ENCODE results near the gene EEF1AKMT4.

Gene EEF1AKMT4

DNA sequence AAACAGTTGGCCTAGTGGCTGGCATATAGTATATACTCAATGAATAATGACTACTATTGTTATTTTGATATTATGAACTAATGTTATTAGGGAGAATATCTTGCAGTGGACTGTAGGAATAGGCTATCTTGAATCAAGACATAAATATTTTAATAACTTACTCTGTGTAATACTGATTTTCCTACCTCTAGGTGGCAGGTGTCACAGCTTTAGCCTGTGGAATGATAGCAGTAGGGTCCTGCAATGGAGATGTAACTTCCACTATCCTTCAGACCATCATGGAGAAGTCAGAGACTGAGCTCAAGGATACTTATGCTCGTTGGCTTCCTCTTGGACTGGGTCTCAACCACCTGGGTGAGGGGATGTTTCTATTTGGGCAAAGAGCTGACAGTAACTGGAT is 56.1 kb downstream of the EEF1AKMT4 start:
- no peak for DNase-seq

DNA sequence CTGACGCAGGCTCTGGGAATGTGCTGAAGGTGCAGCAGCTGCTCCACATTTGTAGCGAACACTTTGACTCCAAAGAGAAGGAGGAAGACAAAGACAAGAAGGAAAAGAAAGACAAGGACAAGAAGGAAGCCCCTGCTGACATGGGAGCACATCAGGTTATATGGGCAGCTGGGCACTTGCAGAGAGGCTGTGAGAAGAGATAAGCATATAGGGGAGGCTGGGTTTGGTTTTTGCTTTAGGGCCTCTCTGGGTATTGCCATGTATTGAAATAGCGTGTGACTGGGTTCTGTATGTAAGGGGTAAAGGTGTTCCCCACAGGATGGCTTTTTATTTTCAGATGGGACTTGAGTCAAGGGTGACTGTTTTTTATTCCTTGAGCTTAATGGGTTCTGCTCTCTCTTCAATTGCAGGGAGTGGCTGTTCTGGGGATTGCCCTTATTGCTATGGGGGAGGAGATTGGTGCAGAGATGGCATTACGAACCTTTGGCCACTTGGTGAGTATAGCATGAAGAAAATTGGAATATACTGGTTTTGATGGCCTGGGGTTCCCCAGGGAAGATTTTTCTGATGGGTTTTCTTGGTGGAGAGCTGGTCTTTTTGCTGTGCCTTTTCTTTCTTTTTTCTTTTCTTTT is 57.0 kb downstream of the EEF1AKMT4 start:
- DNase-seq: no peak

DNA sequence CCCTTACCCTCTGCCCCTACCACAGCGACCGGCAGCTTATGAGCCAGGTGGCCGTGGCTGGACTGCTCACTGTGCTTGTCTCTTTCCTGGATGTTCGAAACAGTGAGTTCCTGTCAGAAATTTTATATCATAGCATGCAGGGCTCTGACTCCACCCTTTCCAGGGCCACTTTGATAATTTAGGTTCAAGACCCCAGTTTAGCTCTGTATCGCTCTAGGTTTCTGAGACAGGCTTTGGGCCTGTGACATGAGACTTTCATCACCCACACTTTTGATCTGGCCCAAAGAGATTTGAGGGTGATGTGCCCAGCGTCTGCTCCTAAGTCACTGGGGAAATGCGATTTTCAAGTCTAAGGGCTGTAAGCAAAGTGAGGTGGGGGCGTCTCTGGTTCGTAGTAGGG is 58.4 kb downstream of the EEF1AKMT4 start:
- DNase-seq: no peak

Measured in NCI-H1092 treated with DMSO at 0.1 percent for 48 hours (cell line).